Ectodermal cell (in vitro differentiated cells): ENCODE measurements around the gene PHYH.

Source experiments
- H3K27ac ChIP-seq: 2 replicates; pipeline ENCODE4 v1.7.0; 2013; ENCODE audit warnings: mild to moderate bottlenecking, low read depth, low read length; ENCODE audit not compliant: insufficient read depth, poor library complexity, severe bottlenecking
- H3K27me3 ChIP-seq: 2 replicates; pipeline ENCODE4 v1.7.0; 2013; ENCODE audit warnings: mild to moderate bottlenecking, low read length; ENCODE audit not compliant: insufficient read depth, control insufficient read depth, poor library complexity, severe bottlenecking
- H3K36me3 ChIP-seq: one replicate; pipeline ENCODE4 v1.7.0; 2013; ENCODE audit warnings: low read length; ENCODE audit not compliant: control insufficient read depth, insufficient read depth
- H3K4me1 ChIP-seq: one replicate; pipeline ENCODE4 v1.7.0; 2013; ENCODE audit warnings: low read length; ENCODE audit not compliant: control insufficient read depth, insufficient read depth
- H3K4me3 ChIP-seq: 2 replicates; pipeline ENCODE4 v1.7.0; 2013; ENCODE audit warnings: low read depth, low read length, control low read depth; ENCODE audit not compliant: insufficient read depth
- H3K9me3 ChIP-seq: 2 replicates; pipeline ENCODE4 v1.7.0; 2013; ENCODE audit warnings: mild to moderate bottlenecking, low read length, moderate library complexity; ENCODE audit not compliant: control insufficient read depth
- WGBS, 2 experiments: methylation state at CpG; one replicate each; pipeline ENCODE4 v1.1.7; 2013; ENCODE audit warnings: missing lambda C conversion rate in 2 of 2; 5-methylcytosine and 5-hydroxymethylcytosine counted together

The PHYH gene

DNA sequence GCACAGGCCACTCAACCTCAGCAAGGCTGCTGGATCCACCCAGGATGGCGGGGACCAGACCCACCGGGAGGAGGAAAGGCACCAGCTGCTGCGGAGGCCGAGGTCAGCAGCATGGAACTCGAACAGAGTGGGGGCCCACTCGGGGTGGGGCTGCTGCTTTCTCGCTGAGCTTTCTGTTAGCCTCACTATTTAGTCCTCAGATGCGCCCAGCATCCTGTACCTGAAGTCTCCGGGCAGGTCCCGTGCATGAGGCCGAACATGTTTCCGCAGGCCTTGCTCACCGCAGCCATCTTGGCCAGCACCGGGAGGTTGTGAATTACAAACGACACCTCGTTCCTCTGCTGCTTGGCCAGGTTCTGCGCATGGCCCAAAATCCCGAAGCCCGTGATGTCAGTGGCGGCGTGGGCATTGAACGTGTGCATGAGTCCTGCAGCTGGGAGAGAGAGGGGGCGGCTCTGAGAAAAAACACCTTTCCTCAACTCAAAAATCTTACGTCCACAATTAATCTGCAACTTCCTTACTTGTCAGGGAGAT is 22.8 kb upstream of the PHYH start:
- Histone ChIP-seq H3K4me1 (no peaks in the 10 kb centered on the region), H3K9me3 (no peaks in the 10 kb centered on the region), H3K27me3 (no peaks in the 10 kb centered on the region), H3K4me3 (no peak overlapping the region), H3K27ac (no peak overlapping the region), H3K36me3 (peaks cover 34% of the 10 kb centered on the region)
- WGBS, 2 experiments, result 95 to 96% methylated on average over 24 of the region's 24 CpGs

- H3K27ac ChIP-seq, result no peak overlapping the region
- peaks cover 28% of the 10 kb centered on the region for H3K36me3 ChIP-seq
- no peaks in the 10 kb centered on the region for H3K27me3 ChIP-seq
- H3K9me3 ChIP-seq, result no peaks in the 10 kb centered on the region
- WGBS, 2 experiments, result 92 to 93% methylated on average over 13 of the region's 13 CpGs
- no peak overlapping the region for H3K4me3 ChIP-seq
- no peaks in the 10 kb centered on the region for H3K4me1 ChIP-seq
These were observed 21.7 kb upstream of the PHYH start for GRCh38 chr10:13321576-13321975.

DNA sequence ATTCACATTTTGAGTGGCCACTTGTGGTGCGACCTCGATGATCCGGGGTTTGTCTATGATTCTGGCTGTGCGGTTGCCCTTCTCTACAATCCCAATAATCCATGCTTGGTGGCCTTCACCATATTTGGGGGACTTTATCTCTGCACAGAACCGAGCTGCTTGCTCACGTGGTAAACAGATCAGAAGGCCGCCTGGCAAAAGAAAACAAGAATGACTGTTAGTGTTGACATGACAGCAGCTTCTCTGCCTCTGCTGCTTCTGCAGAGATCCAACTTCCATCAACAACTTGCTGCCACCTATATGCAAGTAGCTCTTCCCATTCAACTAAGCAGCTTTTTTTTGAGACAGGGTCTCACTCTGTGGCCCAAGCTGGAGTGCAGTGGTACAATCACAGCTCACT is 19.3 kb upstream of the PHYH start:
- Histone ChIP-seq H3K36me3 (peaks cover 16% of the 10 kb centered on the region), H3K27ac (no peak overlapping the region), H3K4me3 (no peak overlapping the region), H3K27me3 (no peaks in the 10 kb centered on the region), H3K4me1 (no peaks in the 10 kb centered on the region), H3K9me3 (no peaks in the 10 kb centered on the region)
- WGBS, 2 experiments, result 93 to 95% methylated on average over 7 of the region's 7 CpGs

- Histone ChIP-seq H3K36me3 (peaks cover 13% of the 10 kb centered on the region), H3K4me3 (no peak overlapping the region), H3K4me1 (no peaks in the 10 kb centered on the region), H3K27ac (no peak overlapping the region), H3K27me3 (no peaks in the 10 kb centered on the region), H3K9me3 (no peaks in the 10 kb centered on the region)
- 92 to 93% methylated on average over 6 of the region's 6 CpGs for WGBS, 2 experiments
These were observed 17.6 kb upstream of the PHYH start for GRCh38 chr10:13317474-13317873.

DNA sequence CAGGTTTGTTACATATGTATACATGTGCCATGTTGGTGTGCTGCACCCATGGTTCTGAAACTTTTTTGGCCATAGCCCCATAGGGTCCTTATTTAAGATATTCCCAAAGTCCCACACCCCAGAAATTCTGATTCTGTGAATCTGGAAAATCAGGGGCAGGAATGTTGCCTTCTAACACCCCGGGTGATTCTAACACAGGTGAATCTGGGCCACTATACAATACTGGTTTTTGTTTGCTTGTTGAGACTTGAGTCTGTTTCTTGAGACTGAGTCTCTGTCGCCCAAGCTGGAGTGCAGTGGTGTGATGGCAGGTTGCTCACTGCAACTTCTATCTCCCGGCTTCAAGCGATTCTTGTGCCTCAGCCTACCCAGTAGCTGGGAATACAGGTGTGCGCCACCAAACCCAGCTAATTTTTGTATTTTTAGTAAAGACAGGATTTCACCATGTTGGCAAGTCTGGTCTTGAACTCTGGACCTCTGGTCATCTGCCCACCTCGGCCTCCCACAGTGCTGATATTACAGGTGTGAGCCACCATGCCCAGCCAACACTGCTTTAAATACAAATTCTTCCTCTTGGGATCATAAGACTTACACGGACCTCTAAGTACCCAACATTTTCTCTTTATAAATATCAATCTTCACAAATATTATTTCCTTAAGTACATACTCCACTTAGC is 16.9 kb upstream of the PHYH start:
- peaks cover 12% of the 10 kb centered on the region for H3K36me3 ChIP-seq
- no peak overlapping the region for H3K4me3 ChIP-seq
- no peaks in the 10 kb centered on the region for H3K27me3 ChIP-seq
- no peak overlapping the region for H3K27ac ChIP-seq
- WGBS, 2 experiments, result 94% methylated on average over 7 of the region's 7 CpGs
- H3K9me3 ChIP-seq, result no peaks in the 10 kb centered on the region
- H3K4me1 ChIP-seq, result no peaks in the 10 kb centered on the region

DNA sequence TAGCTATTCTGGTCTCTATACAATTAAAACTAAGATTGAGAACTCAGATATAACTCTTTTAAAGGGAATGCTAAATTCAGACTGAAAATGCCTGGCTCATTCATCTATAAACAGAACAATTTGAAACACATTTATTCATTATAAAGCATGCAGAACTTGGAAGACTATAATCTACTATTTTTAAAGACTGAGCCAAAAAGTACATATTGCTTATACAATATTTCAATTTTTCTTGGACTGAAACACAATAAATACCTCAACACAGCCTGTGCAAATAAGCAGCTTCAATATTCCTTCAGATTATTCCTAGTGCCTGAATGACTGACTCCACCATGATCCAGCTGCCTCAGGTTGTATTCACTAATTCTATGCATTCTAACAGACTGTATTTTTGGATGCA is 15.5 kb upstream of the PHYH start:
- Histone ChIP-seq H3K36me3 (peaks cover 5% of the 10 kb centered on the region), H3K4me3 (no peak overlapping the region), H3K4me1 (no peaks in the 10 kb centered on the region), H3K27ac (no peak overlapping the region), H3K9me3 (no peaks in the 10 kb centered on the region), H3K27me3 (no peaks in the 10 kb centered on the region)

DNA sequence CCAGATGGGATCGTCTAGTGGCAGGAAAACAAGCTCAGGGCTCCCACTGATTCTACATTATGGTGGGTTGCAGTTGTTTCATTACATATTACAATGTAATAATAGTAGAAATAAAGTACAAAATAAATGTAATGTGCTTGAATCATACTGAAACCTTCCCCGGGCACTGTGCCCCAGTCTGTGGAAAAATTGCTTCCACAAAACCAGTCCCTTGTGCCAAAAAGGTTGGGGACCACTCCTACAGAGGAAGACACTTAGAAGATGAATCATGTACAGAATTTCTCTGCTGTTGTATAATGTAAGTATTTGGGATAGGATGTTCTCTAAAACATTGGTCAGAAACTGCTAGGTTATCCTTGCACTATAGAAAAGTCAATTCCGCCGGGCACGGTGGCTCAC is 11.3 kb upstream of the PHYH start:
- no peak overlapping the region for H3K4me3 ChIP-seq
- no peaks in the 10 kb centered on the region for H3K9me3 ChIP-seq
- 93 to 94% methylated on average over 4 to 5 of the region's 5 CpGs for WGBS, 2 experiments
- no peaks in the 10 kb centered on the region for H3K36me3 ChIP-seq
- H3K4me1 ChIP-seq, result no peaks in the 10 kb centered on the region
- no peak overlapping the region for H3K27ac ChIP-seq
- H3K27me3 ChIP-seq, result no peaks in the 10 kb centered on the region

GRCh38 chr10:13310518-13311176 is 10.8 kb upstream of the PHYH start:
- Histone ChIP-seq H3K36me3 (no peaks in the 10 kb centered on the region), H3K4me3 (no peak overlapping the region), H3K27me3 (no peaks in the 10 kb centered on the region), H3K9me3 (no peaks in the 10 kb centered on the region), H3K27ac (no peak overlapping the region), H3K4me1 (no peaks in the 10 kb centered on the region)
- 94% methylated on average over 7 of the region's 7 CpGs for WGBS, 2 experiments

DNA sequence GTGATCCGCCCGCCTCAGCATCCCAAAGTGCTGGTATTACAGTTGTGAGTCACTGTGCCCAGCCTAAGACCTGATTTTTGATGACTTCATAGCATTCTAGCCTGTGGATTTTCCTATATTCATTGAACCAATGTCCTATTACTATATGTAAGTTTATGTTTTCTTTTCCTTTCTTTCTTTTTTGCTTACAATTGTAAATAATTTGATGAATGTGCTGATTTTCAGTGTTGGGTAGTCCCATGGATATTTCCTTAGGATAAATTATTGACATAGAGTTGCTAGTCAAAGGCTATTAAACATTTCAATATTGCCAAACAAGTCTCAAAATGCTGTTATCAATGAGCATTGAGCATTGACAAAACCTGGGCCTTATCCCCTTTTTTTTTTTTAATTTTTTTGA is 9.9 kb upstream of the PHYH start:
- Histone ChIP-seq H3K27me3 (no peaks in the 10 kb centered on the region), H3K9me3 (no peaks in the 10 kb centered on the region), H3K36me3 (no peaks in the 10 kb centered on the region), H3K4me3 (no peak overlapping the region), H3K27ac (no peak overlapping the region), H3K4me1 (no peaks in the 10 kb centered on the region)
- WGBS, 2 experiments, result 98% methylated on average over 2 of the region's 2 CpGs

- Histone ChIP-seq H3K4me1 (no peaks in the 10 kb centered on the region), H3K9me3 (no peaks in the 10 kb centered on the region), H3K4me3 (no peak overlapping the region), H3K27ac (no peak overlapping the region), H3K27me3 (no peaks in the 10 kb centered on the region), H3K36me3 (no peaks in the 10 kb centered on the region)
- WGBS, 2 experiments, result 95 to 96% methylated on average over 6 of the region's 6 CpGs
These were observed 8.2 kb upstream of the PHYH start for GRCh38 chr10:13308096-13308495.
